IgD-negative memory B cell (primary cell): ENCODE data around the gene TSPAN17. TPM values are rescaled to one million over a fixed set of nuclear protein-coding genes. Genes with fewer than 3 reads are reported as not detected.

Experiments
- H3K27ac Mint-ChIP-seq, 3 donors: one replicate each; pipeline ENCODE4 v1.8.0; 2020 to 2022; ENCODE audit warnings: mild to moderate bottlenecking in 3 of 3, mixed read lengths in 3 of 3, moderate library complexity in 1 of 3
- H3K27me3 Mint-ChIP-seq: one replicate; pipeline ENCODE4 v1.8.0; 2021; ENCODE audit warnings: mixed read lengths
- H3K36me3 Mint-ChIP-seq: one replicate; pipeline ENCODE4 v1.8.0; 2020; ENCODE audit warnings: mild to moderate bottlenecking, mixed read lengths
- H3K4me1 Mint-ChIP-seq, 3 donors: one replicate each; pipeline ENCODE4 v1.8.0; 2020 to 2022; ENCODE audit warnings: mixed read lengths in 3 of 3, mild to moderate bottlenecking in 1 of 3
- H3K4me3 Mint-ChIP-seq, 4 donors: one replicate each; pipeline ENCODE4 v1.8.0; 2020 to 2022; ENCODE audit warnings: mild to moderate bottlenecking in 4 of 4, mixed read lengths in 4 of 4, moderate library complexity in 3 of 4
- H3K9me3 Mint-ChIP-seq, 3 donors: one replicate each; pipeline ENCODE4 v1.8.0; 2020 to 2021; ENCODE audit warnings: mixed read lengths in 3 of 3, mild to moderate bottlenecking in 1 of 3
- polyA plus RNA-seq: library from polyadenylated mRNA; unstranded; fragments of 300-500 nt; fragmentation: Illumina TruSeq; gene quantifications from one replicate; pipeline ENCODE4 v1.2.3, GENCODE V29; 2021

The TSPAN17 gene
- polyA plus RNA-seq, 1 donor from 2014 or later: 19.5 TPM

- no peak overlapping the region for H3K4me3 Mint-ChIP-seq
- peaks cover 1% of the 10 kb centered on the region for H3K36me3 Mint-ChIP-seq
- H3K27ac Mint-ChIP-seq: no peak overlapping the region
- no peaks in the 10 kb centered on the region for H3K4me1 Mint-ChIP-seq
- H3K9me3 Mint-ChIP-seq: peaks cover 0 to 2% (median 0%) of the 10 kb centered on the region in 3 donors
- H3K27me3 Mint-ChIP-seq: peaks cover 44% of the 10 kb centered on the region
Observed at GRCh38 chr5:176702671-176703641, 55.7 kb downstream of the TSPAN17 start.

GRCh38 chr5:176703857-176704256 is 56.6 kb downstream of the TSPAN17 start:
- H3K27me3 Mint-ChIP-seq: peaks cover 39% of the 10 kb centered on the region
- H3K4me3 Mint-ChIP-seq: no peak overlapping the region
- peaks cover 1% of the 10 kb centered on the region for H3K36me3 Mint-ChIP-seq
- H3K4me1 Mint-ChIP-seq: no peaks in the 10 kb centered on the region
- H3K27ac Mint-ChIP-seq: no peak overlapping the region
- peaks cover 0 to 2% (median 0%) of the 10 kb centered on the region in 3 donors for H3K9me3 Mint-ChIP-seq

GRCh38 chr5:176704355-176704754 is 57.1 kb downstream of the TSPAN17 start:
- no peak overlapping the region for H3K27ac Mint-ChIP-seq
- H3K27me3 Mint-ChIP-seq: peaks cover 36% of the 10 kb centered on the region
- H3K4me1 Mint-ChIP-seq: no peaks in the 10 kb centered on the region
- no peak overlapping the region for H3K4me3 Mint-ChIP-seq
- H3K9me3 Mint-ChIP-seq: peaks cover 0 to 2% (median 0%) of the 10 kb centered on the region in 3 donors
- H3K36me3 Mint-ChIP-seq: peaks cover 1% of the 10 kb centered on the region

GRCh38 chr5:176704817-176705216 is 57.5 kb downstream of the TSPAN17 start:
- H3K36me3 Mint-ChIP-seq: peaks cover 1% of the 10 kb centered on the region
- peaks cover 0 to 2% (median 0%) of the 10 kb centered on the region in 3 donors for H3K9me3 Mint-ChIP-seq
- no peak overlapping the region for H3K4me3 Mint-ChIP-seq
- H3K27me3 Mint-ChIP-seq: peaks cover 33% of the 10 kb centered on the region
- no peaks in the 10 kb centered on the region for H3K4me1 Mint-ChIP-seq
- H3K27ac Mint-ChIP-seq: no peak overlapping the region

Other genes starting within 250 kb of the TSPAN17 start
- 54.1 TPM for gene CLTB, start 230.9 kb upstream of the TSPAN17 start, polyA plus RNA-seq
- 11.1 TPM for gene FAF2, start 199.1 kb upstream of the TSPAN17 start, polyA plus RNA-seq
- gene RNF44, start 110.1 kb upstream of the TSPAN17 start, polyA plus RNA-seq: 6.0 TPM
- gene CDHR2, start 98.1 kb upstream of the TSPAN17 start, polyA plus RNA-seq: not detected
- 0.35 TPM for gene GPRIN1, start 37.3 kb upstream of the TSPAN17 start, polyA plus RNA-seq
- gene SNCB, start 16.9 kb upstream of the TSPAN17 start, polyA plus RNA-seq: not detected
- gene EIF4E1B, start 16.8 kb upstream of the TSPAN17 start, polyA plus RNA-seq: not detected
- not detected for gene UNC5A, start 163.1 kb downstream of the TSPAN17 start, polyA plus RNA-seq